ENCODE data around the gene IL17RA.

IL17RA gene

GRCh38 chr22:17132112-17132511 is 47.3 kb downstream of the IL17RA start:
- TF ChIP-seq CTCF (IDR thresholded peaks at IDR 0.05; ENCODE audit: extremely low read depth, insufficient read depth, missing control alignments): no peak
- DNase-seq (ENCODE audit: low spot score): no peak
- in situ Hi-C loops (cut with MboI; ENCODE audit: low pct_unique_long_range_greater_than_20kb, low sequenced_read_pairs, unreplicated experiment): no loop called here

GRCh38 chr22:17133137-17133536 is 48.3 kb downstream of the IL17RA start:
- TF ChIP-seq CTCF (IDR thresholded peaks at IDR 0.05; ENCODE audit: extremely low read depth, insufficient read depth, missing control alignments): no peak
- in situ Hi-C loops (cut with MboI; ENCODE audit: low pct_unique_long_range_greater_than_20kb, low sequenced_read_pairs, unreplicated experiment): no loop called here
- DNase-seq (ENCODE audit: low spot score): no peak

GRCh38 chr22:17135153-17135760 is 50.5 kb downstream of the IL17RA start:
- no peak for TF ChIP-seq CTCF (IDR thresholded peaks at IDR 0.05; ENCODE audit: extremely low read depth, insufficient read depth, missing control alignments)
- DNase-seq (ENCODE audit: low spot score): no peak
- in situ Hi-C loops (cut with MboI; ENCODE audit: low pct_unique_long_range_greater_than_20kb, low sequenced_read_pairs, unreplicated experiment): no loop called here

- in situ Hi-C loops (cut with MboI; ENCODE audit: low pct_unique_long_range_greater_than_20kb, low sequenced_read_pairs, unreplicated experiment): no loop called here
- TF ChIP-seq CTCF (IDR thresholded peaks at IDR 0.05; ENCODE audit: extremely low read depth, insufficient read depth, missing control alignments): no peak
Observed at GRCh38 chr22:17137170-17137569, 52.4 kb downstream of the IL17RA start.

GRCh38 chr22:17137861-17138425 is 53.1 kb downstream of the IL17RA start:
- in situ Hi-C loops (cut with MboI; ENCODE audit: low pct_unique_long_range_greater_than_20kb, low sequenced_read_pairs, unreplicated experiment): no loop called here
- no peak for DNase-seq (ENCODE audit: low spot score)
- TF ChIP-seq CTCF (IDR thresholded peaks at IDR 0.05; ENCODE audit: extremely low read depth, insufficient read depth, missing control alignments): no peak

More at GRCh38 chr22:17137170-17137569, 52.4 kb downstream of the IL17RA start:
- no peak for DNase-seq (ENCODE audit: low spot score)

GRCh38 chr22:17138513-17138912 is 53.7 kb downstream of the IL17RA start:
- in situ Hi-C loops (cut with MboI; ENCODE audit: low pct_unique_long_range_greater_than_20kb, low sequenced_read_pairs, unreplicated experiment): no loop called here
- TF ChIP-seq CTCF (IDR thresholded peaks at IDR 0.05; ENCODE audit: extremely low read depth, insufficient read depth, missing control alignments): no peak
- no peak for DNase-seq (ENCODE audit: low spot score)

All from GM13977 (cell line).